HEK293 (cell line): ENCODE results near the gene DR1.

Experiments
- CTCF ChIA-PET: fragments of 350-600 bp; formaldehyde crosslinking; extraction: SDS; loops from one replicate; lab custom pipeline; 2021; ENCODE audit warnings: antibody characterized with exemption; lab: Yijun Ruan, JAX
- POLR2A ChIA-PET: fragments of 300-600 bp; formaldehyde crosslinking; extraction: SDS; loops from one replicate; lab custom pipeline; 2020; ENCODE audit warnings: antibody characterized with exemption, inconsistent platforms; lab: Yijun Ruan, JAX
- H3K27ac ChIP-seq: fragments of 200-500 bp; sonication (Bioruptor generic); 2 replicates; pipeline ENCODE4 v1.5.1; 2014; ENCODE audit warnings: low read depth, low read length, control low read depth, inconsistent platforms; ENCODE audit errors: extremely low read depth
- H3K36me3 ChIP-seq, 2 experiments: fragments of 200-500 bp in 1 of 2; sonication (Bioruptor generic) in 1 of 2; 1 replicate in 1 of 2; 2 replicates in 1 of 2; pipeline ENCODE4 v1.5.1; 2014 to 2017; ENCODE audit warnings: inconsistent platforms in 2 of 2, low read length in 2 of 2; ENCODE audit not compliant: control insufficient read depth in 2 of 2, insufficient read depth in 1 of 2
- H3K4me1 ChIP-seq: fragments of 200-500 bp; sonication (Bioruptor generic); 2 replicates; pipeline ENCODE4 v1.5.1; 2014; ENCODE audit warnings: mild to moderate bottlenecking, low read length, inconsistent platforms; ENCODE audit not compliant: control insufficient read depth, insufficient read depth
- H3K4me3 ChIP-seq: 2 replicates; pipeline ENCODE4 v1.5.1; 2011; ENCODE audit warnings: low read depth, mild to moderate bottlenecking, control low read depth, low read length, moderate library complexity
- H3K9me3 ChIP-seq: fragments of 200-500 bp; sonication (Bioruptor generic); 2 replicates; pipeline ENCODE4 v1.5.1; 2014; ENCODE audit warnings: low read depth, low read length, inconsistent platforms; ENCODE audit not compliant: control insufficient read depth, insufficient read depth
- SALL2 ChIP-seq: fragments of 450-650 bp; formaldehyde crosslinking; IDR thresholded peaks from 2 replicates; pipeline ENCODE4 v1.5.0; 2017; ENCODE audit warnings: missing biosample characterization, mild to moderate bottlenecking, missing genetic modification characterization, borderline replicate concordance
- SCRT2 ChIP-seq: fragments of 450-650 bp; formaldehyde crosslinking; IDR thresholded peaks from 2 replicates; pipeline ENCODE4 v1.5.1; 2016; ENCODE audit warnings: missing biosample characterization, missing genetic modification characterization
- ZNF2 ChIP-seq: fragments of 450-650 bp; formaldehyde crosslinking; IDR thresholded peaks from 2 replicates; pipeline ENCODE4 v1.5.1; 2016; ENCODE audit warnings: missing biosample characterization, missing genetic modification characterization
- ZNF248 ChIP-seq: fragments of 450-650 bp; formaldehyde crosslinking; IDR thresholded peaks from 2 replicates; pipeline ENCODE4 v1.5.1; 2017; ENCODE audit warnings: missing biosample characterization, missing genetic modification characterization
- ZNF274 ChIP-seq, 2 experiments: fragments of 200-500 bp in 1 of 2; fragments of 450-650 bp in 1 of 2; sonication (Bioruptor generic) in 1 of 2; formaldehyde crosslinking in 1 of 2; IDR thresholded peaks; 2 replicates each; pipeline versions ENCODE4 v1.5.1 to v1.6.1; 2014 to 2016; ENCODE audit warnings: borderline replicate concordance in 1 of 2, inconsistent platforms in 1 of 2, low read length in 1 of 2, missing biosample characterization in 1 of 2, missing genetic modification characterization in 1 of 2
- ZNF302 ChIP-seq: fragments of 450-650 bp; formaldehyde crosslinking; IDR thresholded peaks from 2 replicates; pipeline ENCODE4 v1.5.1; 2016; ENCODE audit warnings: missing biosample characterization, missing genetic modification characterization, low read depth
- ZNF324 ChIP-seq: fragments of 450-650 bp; formaldehyde crosslinking; IDR thresholded peaks from 2 replicates; pipeline ENCODE4 v1.5.1; 2016; ENCODE audit warnings: missing biosample characterization, missing genetic modification characterization
- ZNF350 ChIP-seq: fragments of 450-650 bp; formaldehyde crosslinking; IDR thresholded peaks from 2 replicates; pipeline ENCODE4 v1.5.0; 2017; ENCODE audit warnings: missing biosample characterization, mild to moderate bottlenecking, missing genetic modification characterization
- ZNF404 ChIP-seq: fragments of 450-650 bp; formaldehyde crosslinking; IDR thresholded peaks from 2 replicates; pipeline ENCODE4 v1.5.1; 2017; ENCODE audit warnings: missing biosample characterization, missing genetic modification characterization
- ZNF423 ChIP-seq: fragments of 450-650 bp; formaldehyde crosslinking; IDR thresholded peaks from 2 replicates; pipeline ENCODE4 v1.5.1; 2016; ENCODE audit warnings: missing biosample characterization, missing genetic modification characterization
- ZNF473 ChIP-seq: fragments of 450-650 bp; formaldehyde crosslinking; IDR thresholded peaks from 2 replicates; pipeline ENCODE4 v1.5.1; 2017; ENCODE audit warnings: missing biosample characterization, missing genetic modification characterization
- ZNF529 ChIP-seq: fragments of 450-650 bp; formaldehyde crosslinking; IDR thresholded peaks from 2 replicates; pipeline ENCODE4 v1.5.1; 2017; ENCODE audit warnings: missing genetic modification characterization, missing biosample characterization; ENCODE audit not compliant: insufficient replicate concordance
- ZNF548 ChIP-seq: fragments of 450-650 bp; formaldehyde crosslinking; IDR thresholded peaks from 2 replicates; pipeline ENCODE4 v1.5.1; 2016; ENCODE audit warnings: missing biosample characterization, missing genetic modification characterization
- ZNF555 ChIP-seq: fragments of 450-650 bp; formaldehyde crosslinking; conservative IDR thresholded peaks from 2 replicates; pipeline ENCODE4 v1.5.1; 2017; ENCODE audit warnings: missing biosample characterization, mild to moderate bottlenecking, missing genetic modification characterization, inconsistent platforms
- ZNF658 ChIP-seq: fragments of 450-650 bp; formaldehyde crosslinking; IDR thresholded peaks from 2 replicates; pipeline ENCODE4; 2016; ENCODE audit warnings: missing biosample characterization, missing genetic modification characterization
- ZNF777 ChIP-seq: fragments of 450-650 bp; formaldehyde crosslinking; IDR thresholded peaks from 2 replicates; pipeline ENCODE4 v1.5.1; 2017; ENCODE audit warnings: missing biosample characterization, missing genetic modification characterization, borderline replicate concordance
- TF ChIP-seq, protein P1 (sequence below): fragments of 450-650 bp; formaldehyde crosslinking; IDR thresholded peaks from 2 replicates; pipeline ENCODE4 v1.5.1; 2016; ENCODE audit warnings: missing biosample characterization, missing genetic modification characterization
- TF ChIP-seq, protein P2 (sequence below): fragments of 450-650 bp; formaldehyde crosslinking; optimal IDR thresholded peaks from 2 replicates; pipeline ENCODE3; 2016; ENCODE audit warnings: missing biosample characterization, mild to moderate bottlenecking, missing genetic modification characterization
- TF ChIP-seq, protein P3 (sequence below): fragments of 450-650 bp; formaldehyde crosslinking; IDR thresholded peaks from 2 replicates; pipeline ENCODE4 v1.5.1; 2016; ENCODE audit warnings: missing biosample characterization, missing genetic modification characterization
- TF ChIP-seq, protein P4 (sequence below): fragments of 450-650 bp; IDR thresholded peaks from 2 replicates; pipeline ENCODE4 v1.5.1; 2018; ENCODE audit warnings: missing biosample characterization, missing genetic modification characterization
- TF ChIP-seq, protein P5 (sequence below): fragments of 450-650 bp; formaldehyde crosslinking; IDR thresholded peaks from 2 replicates; pipeline ENCODE4 v1.5.1; 2016; ENCODE audit warnings: missing biosample characterization, missing genetic modification characterization
- TF ChIP-seq, protein P6 (sequence below): fragments of 450-650 bp; formaldehyde crosslinking; IDR thresholded peaks from 2 replicates; pipeline ENCODE4 v1.5.1; 2016; ENCODE audit warnings: missing biosample characterization, missing genetic modification characterization

DR1 gene

DNA sequence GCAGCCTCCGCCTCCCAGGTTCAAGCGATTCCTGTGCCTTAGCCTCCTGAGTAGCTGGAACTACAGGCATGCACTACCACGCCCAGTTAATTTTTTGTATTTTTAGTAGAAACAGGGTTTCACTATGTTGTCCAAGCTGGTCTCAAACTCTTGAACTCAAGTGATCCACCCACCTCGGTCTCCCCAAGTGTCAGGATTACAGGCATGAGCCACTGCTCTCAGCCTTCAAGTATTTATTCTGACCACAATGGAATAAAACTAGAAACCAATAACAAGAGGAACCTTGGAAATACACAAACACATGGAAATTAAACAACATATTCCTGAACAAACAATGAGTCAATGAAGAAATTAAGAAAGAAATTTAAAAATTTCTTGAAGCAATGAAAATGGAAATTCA, 32.7 kb upstream of the DR1 start:
- H3K9me3 ChIP-seq: no peaks in the 10 kb centered on the region
- no peak overlapping the region for H3K4me3 ChIP-seq
- TF ChIP-seq, protein P1, sequence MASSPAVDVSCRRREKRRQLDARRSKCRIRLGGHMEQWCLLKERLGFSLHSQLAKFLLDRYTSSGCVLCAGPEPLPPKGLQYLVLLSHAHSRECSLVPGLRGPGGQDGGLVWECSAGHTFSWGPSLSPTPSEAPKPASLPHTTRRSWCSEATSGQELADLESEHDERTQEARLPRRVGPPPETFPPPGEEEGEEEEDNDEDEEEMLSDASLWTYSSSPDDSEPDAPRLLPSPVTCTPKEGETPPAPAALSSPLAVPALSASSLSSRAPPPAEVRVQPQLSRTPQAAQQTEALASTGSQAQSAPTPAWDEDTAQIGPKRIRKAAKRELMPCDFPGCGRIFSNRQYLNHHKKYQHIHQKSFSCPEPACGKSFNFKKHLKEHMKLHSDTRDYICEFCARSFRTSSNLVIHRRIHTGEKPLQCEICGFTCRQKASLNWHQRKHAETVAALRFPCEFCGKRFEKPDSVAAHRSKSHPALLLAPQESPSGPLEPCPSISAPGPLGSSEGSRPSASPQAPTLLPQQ (tag by site-specific recombination): no peak
- no peak for TF ChIP-seq ZNF777 (tag by site-specific recombination)
- no peak for TF ChIP-seq ZNF274 (IDR thresholded peaks at IDR 0.05; ENCODE audit: low read length)
- no peak for TF ChIP-seq ZNF274 (tag by site-specific recombination; IDR thresholded peaks at IDR 0.05; ENCODE audit: borderline replicate concordance)
- no peak for TF ChIP-seq ZNF555
- TF ChIP-seq ZNF404: no peak
- no peak for TF ChIP-seq ZNF473 (tag by site-specific recombination)
- no peak for TF ChIP-seq ZNF324 (tag by site-specific recombination)
- no peak for TF ChIP-seq ZNF548 (tag by site-specific recombination)
- no peak for TF ChIP-seq ZNF350 (tag by site-specific recombination)
- TF ChIP-seq, protein P2, sequence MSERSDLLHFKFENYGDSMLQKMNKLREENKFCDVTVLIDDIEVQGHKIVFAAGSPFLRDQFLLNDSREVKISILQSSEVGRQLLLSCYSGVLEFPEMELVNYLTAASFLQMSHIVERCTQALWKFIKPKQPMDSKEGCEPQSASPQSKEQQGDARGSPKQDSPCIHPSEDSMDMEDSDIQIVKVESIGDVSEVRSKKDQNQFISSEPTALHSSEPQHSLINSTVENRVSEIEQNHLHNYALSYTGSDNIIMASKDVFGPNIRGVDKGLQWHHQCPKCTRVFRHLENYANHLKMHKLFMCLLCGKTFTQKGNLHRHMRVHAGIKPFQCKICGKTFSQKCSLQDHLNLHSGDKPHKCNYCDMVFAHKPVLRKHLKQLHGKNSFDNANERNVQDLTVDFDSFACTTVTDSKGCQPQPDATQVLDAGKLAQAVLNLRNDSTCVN (tag by site-specific recombination): no peak
- TF ChIP-seq, protein P3, sequence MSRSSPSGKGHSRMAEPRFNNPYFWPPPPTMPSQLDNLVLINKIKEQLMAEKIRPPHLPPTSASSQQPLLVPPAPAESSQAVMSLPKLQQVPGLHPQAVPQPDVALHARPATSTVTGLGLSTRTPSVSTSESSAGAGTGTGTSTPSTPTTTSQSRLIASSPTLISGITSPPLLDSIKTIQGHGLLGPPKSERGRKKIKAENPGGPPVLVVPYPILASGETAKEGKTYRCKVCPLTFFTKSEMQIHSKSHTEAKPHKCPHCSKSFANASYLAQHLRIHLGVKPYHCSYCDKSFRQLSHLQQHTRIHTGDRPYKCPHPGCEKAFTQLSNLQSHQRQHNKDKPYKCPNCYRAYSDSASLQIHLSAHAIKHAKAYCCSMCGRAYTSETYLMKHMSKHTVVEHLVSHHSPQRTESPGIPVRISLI: no peak
- TF ChIP-seq SALL2 (tag by site-specific recombination): no peak
- TF ChIP-seq ZNF658 (tag by site-specific recombination): no peak
- TF ChIP-seq ZNF248 (tag by site-specific recombination): no peak
- TF ChIP-seq, protein P4, sequence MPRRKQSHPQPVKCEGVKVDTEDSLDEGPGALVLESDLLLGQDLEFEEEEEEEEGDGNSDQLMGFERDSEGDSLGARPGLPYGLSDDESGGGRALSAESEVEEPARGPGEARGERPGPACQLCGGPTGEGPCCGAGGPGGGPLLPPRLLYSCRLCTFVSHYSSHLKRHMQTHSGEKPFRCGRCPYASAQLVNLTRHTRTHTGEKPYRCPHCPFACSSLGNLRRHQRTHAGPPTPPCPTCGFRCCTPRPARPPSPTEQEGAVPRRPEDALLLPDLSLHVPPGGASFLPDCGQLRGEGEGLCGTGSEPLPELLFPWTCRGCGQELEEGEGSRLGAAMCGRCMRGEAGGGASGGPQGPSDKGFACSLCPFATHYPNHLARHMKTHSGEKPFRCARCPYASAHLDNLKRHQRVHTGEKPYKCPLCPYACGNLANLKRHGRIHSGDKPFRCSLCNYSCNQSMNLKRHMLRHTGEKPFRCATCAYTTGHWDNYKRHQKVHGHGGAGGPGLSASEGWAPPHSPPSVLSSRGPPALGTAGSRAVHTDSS (tag by site-specific recombination): no peak
- no peak for TF ChIP-seq ZNF529 (tag by site-specific recombination)
- TF ChIP-seq, protein P5, sequence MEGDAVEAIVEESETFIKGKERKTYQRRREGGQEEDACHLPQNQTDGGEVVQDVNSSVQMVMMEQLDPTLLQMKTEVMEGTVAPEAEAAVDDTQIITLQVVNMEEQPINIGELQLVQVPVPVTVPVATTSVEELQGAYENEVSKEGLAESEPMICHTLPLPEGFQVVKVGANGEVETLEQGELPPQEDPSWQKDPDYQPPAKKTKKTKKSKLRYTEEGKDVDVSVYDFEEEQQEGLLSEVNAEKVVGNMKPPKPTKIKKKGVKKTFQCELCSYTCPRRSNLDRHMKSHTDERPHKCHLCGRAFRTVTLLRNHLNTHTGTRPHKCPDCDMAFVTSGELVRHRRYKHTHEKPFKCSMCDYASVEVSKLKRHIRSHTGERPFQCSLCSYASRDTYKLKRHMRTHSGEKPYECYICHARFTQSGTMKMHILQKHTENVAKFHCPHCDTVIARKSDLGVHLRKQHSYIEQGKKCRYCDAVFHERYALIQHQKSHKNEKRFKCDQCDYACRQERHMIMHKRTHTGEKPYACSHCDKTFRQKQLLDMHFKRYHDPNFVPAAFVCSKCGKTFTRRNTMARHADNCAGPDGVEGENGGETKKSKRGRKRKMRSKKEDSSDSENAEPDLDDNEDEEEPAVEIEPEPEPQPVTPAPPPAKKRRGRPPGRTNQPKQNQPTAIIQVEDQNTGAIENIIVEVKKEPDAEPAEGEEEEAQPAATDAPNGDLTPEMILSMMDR (tag by site-specific recombination): no peak
- no peak overlapping the region for H3K27ac ChIP-seq
- ChIA-PET CTCF (interaction anchor here (1.0 kb wide), 1 partner anchor 8 kb away, joined by 3 read pairs; no protein-coding TSS in a partner anchor), POLR2A (interaction anchor here (1.1 kb wide), 1 partner anchor 16 kb away, joined by 3 read pairs; no protein-coding TSS in a partner anchor)
- H3K36me3 ChIP-seq: no peaks in the 10 kb centered on the region
- no peaks in the 10 kb centered on the region for H3K4me1 ChIP-seq

DNA sequence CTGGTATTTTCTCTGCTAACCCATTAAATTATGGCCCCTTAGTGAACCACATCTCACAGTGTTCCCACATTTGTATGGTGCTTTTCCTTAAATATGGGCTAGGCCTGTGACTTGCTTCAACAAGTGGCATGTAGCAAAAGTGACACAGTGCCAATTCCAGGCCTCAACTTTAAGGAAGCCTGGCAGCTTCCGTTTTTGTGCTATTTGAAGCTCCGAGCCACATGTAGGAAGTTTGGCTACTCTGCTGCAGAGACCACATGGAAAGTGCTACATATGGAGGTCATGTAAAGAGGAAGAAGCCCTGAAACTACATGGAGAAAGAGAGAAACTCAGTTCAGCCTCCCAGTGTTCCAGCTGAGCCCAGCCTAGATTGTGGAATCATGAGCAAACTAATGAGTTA, 28.5 kb upstream of the DR1 start:
- POLR2A ChIA-PET: no interaction called here
- TF ChIP-seq, protein P6, sequence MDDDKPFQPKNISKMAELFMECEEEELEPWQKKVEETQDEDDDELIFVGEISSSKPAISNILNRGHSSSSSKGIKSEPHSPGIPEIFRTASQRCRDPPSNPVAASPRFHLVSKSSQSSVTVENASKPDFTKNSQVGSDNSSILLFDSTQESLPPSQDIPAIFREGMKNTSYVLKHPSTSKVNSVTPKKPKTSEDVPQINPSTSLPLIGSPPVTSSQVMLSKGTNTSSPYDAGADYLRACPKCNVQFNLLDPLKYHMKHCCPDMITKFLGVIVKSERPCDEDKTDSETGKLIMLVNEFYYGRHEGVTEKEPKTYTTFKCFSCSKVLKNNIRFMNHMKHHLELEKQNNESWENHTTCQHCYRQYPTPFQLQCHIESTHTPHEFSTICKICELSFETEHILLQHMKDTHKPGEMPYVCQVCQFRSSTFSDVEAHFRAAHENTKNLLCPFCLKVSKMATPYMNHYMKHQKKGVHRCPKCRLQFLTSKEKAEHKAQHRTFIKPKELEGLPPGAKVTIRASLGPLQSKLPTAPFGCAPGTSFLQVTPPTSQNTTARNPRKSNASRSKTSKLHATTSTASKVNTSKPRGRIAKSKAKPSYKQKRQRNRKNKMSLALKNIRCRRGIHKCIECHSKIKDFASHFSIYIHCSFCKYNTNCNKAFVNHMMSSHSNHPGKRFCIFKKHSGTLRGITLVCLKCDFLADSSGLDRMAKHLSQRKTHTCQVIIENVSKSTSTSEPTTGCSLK: no peak
- TF ChIP-seq ZNF2 (tag by site-specific recombination): no peak
- no peak for TF ChIP-seq ZNF423 (tag by site-specific recombination)
- TF ChIP-seq SCRT2 (tag by site-specific recombination): peak; percentile 56
- TF ChIP-seq ZNF302 (tag by site-specific recombination): no peak
- TF ChIP-seq, all 188 proteins: peak for 1
- Histone ChIP-seq H3K4me3 (no peak overlapping the region), H3K9me3 (no peaks in the 10 kb centered on the region), H3K4me1 (no peaks in the 10 kb centered on the region), H3K27ac (no peak overlapping the region), H3K36me3 (peaks cover 0 to 3% of the 10 kb centered on the region in 2 experiments; a peak in 1 of 3 replicates)
- CTCF ChIA-PET: interaction anchor here (0.6 to 3.6 kb wide), 5 partner anchors 13 to 458 kb away, joined by 3 to 13 read pairs (median 3); no protein-coding TSS in a partner anchor
